GM12878 (cell line): Measurements from ENCODE around the gene AMT. TPM values are rescaled to one million over a fixed set of nuclear protein-coding genes. Genes with fewer than 3 reads are reported as not detected.
"Not testable (repeated sequence)": the region's sequence is repeated elsewhere in the genome, so short reads cannot be mapped to it uniquely, and the experiment has no call there.

ENCODE experiments used
- ATAC-seq: fragments of 200-7000 bp; cut with Tn5 transposase; 3 replicates; pipeline ENCODE4 v1.9.1; 2020; ENCODE audit warnings: mild to moderate bottlenecking, moderate library complexity
- BruUV-seq: library from RNA; stranded (reverse); fragments of 400-500 nt; replicated peaks from 2 replicates; lab custom pipeline; 2021; lab: Mats Ljungman, UMichigan
- CTCF ChIA-PET: fragments of 300-600 bp; sonication (Branson Sonifier 250); formaldehyde crosslinking; extraction: SDS; loops from one replicate; lab custom pipeline; 2021; ENCODE audit warnings: inconsistent platforms; lab: Yijun Ruan, JAX
- POLR2A ChIA-PET: fragments of 350-600 bp; formaldehyde crosslinking; extraction: SDS; loops from one replicate; lab custom pipeline; 2021; ENCODE audit warnings: inconsistent platforms; lab: Charles Lee
- RAD21 ChIA-PET: fragments of 300-600 bp; sonication (Branson Sonifier 250); formaldehyde crosslinking; loops from one replicate; lab custom pipeline; 2023; ENCODE audit warnings: antibody characterized with exemption; ENCODE audit not compliant: unreplicated experiment; lab: Charles Lee
- SMC1A ChIA-PET: fragments of 300-600 bp; sonication (Branson Sonifier 250); formaldehyde crosslinking; loops from one replicate; lab custom pipeline; 2023; ENCODE audit not compliant: unreplicated experiment, uncharacterized antibody; lab: Charles Lee
- DNase-seq: peaks from one replicate; pipeline ENCODE4 v3.0.0-alpha.2; 2011; ENCODE audit warnings: low read depth, low spot score
- FAIRE-seq: peaks from 3 replicates; lab custom pipeline; 2011; peaks lifted over from hg19 to GRCh38; lab: Jason Lieb, UNC
- H2AFZ ChIP-seq: 2 replicates; pipeline ENCODE4 v1.6.0; 2011; ENCODE audit warnings: low read depth, low read length, control low read depth; ENCODE audit not compliant: control insufficient read depth
- H3K27ac ChIP-seq: 2 replicates; pipeline ENCODE4 v1.5.1; 2011; ENCODE audit warnings: control low read depth; ENCODE audit not compliant: control insufficient read depth, insufficient read depth
- H3K27me3 ChIP-seq, 2 experiments: replicated peaks in 1 of 2; 2 replicates each; pipeline versions ENCODE4 v1.6.0 to v1.6.1; 2011; ENCODE audit warnings: low read length in 1 of 2; ENCODE audit not compliant: control insufficient read depth in 2 of 2, insufficient read depth in 2 of 2
- H3K36me3 ChIP-seq, 2 experiments: 2 replicates each; pipeline ENCODE4 v1.5.1; 2011; ENCODE audit warnings: low read length in 1 of 2; ENCODE audit not compliant: control insufficient read depth in 2 of 2, insufficient read depth in 2 of 2
- H3K4me1 ChIP-seq: 2 replicates; pipeline ENCODE4 v1.6.1; 2011; ENCODE audit warnings: mild to moderate bottlenecking, low read length, moderate library complexity, mixed read lengths; ENCODE audit not compliant: control insufficient read depth, insufficient read depth
- H3K4me2 ChIP-seq: 2 replicates; pipeline ENCODE4 v1.6.0; 2011; ENCODE audit warnings: control low read depth; ENCODE audit not compliant: control insufficient read depth, insufficient read depth
- H3K4me3 ChIP-seq: fragments of 200-600 bp; sonication (generic); 2 replicates; pipeline ENCODE4 v1.5.1; 2016
- H3K79me2 ChIP-seq: 2 replicates; pipeline ENCODE4 v1.6.0; 2011; ENCODE audit warnings: low read length; ENCODE audit not compliant: control insufficient read depth, insufficient read depth
- H3K9ac ChIP-seq: 2 replicates; pipeline ENCODE4 v1.8.0; 2011; ENCODE audit warnings: low read length, control low read depth, mixed read lengths; ENCODE audit not compliant: control insufficient read depth, insufficient read depth
- H3K9me3 ChIP-seq: replicated peaks from 3 replicates; pipeline ENCODE4 v1.5.1; 2011; ENCODE audit warnings: mild to moderate bottlenecking, low read length; ENCODE audit not compliant: control insufficient read depth, insufficient read depth
- H4K20me1 ChIP-seq: 2 replicates; pipeline ENCODE4 v1.6.0; 2011; ENCODE audit not compliant: control insufficient read depth, insufficient read depth
- CHD1 ChIP-seq: IDR thresholded peaks from 2 replicates; pipeline ENCODE4 v1.6.1; 2012; ENCODE audit warnings: low read depth, low read length, improper control_type of control experiment
- CREB1 ChIP-seq: IDR thresholded peaks from 2 replicates; pipeline ENCODE4 v1.6.1; 2012; ENCODE audit warnings: low read depth, mild to moderate bottlenecking, inconsistent platforms
- EGR1 ChIP-seq, 2 experiments: IDR thresholded peaks; 1 replicate in 1 of 2; 2 replicates in 1 of 2; pipeline ENCODE4 v1.6.1; 2011 to 2012; ENCODE audit warnings: low read depth in 2 of 2, low read length in 2 of 2, borderline replicate concordance in 1 of 2, mild to moderate bottlenecking in 1 of 2, moderate library complexity in 1 of 2
- NFXL1 ChIP-seq: fragments of 450-650 bp; IDR thresholded peaks from 2 replicates; pipeline ENCODE4 v1.6.1; 2017; ENCODE audit warnings: antibody characterized with exemption, mild to moderate bottlenecking, borderline replicate concordance
- RELA ChIP-seq: fragments of 450-650 bp; IDR thresholded peaks from 2 replicates; pipeline ENCODE4 v1.8.0; 2014; ENCODE audit warnings: borderline replicate concordance; ENCODE audit not compliant: partially characterized antibody
- SMAD5 ChIP-seq: IDR thresholded peaks from 2 replicates; pipeline ENCODE4 v1.6.1; 2016; ENCODE audit warnings: antibody characterized with exemption, low read depth
- YY1 ChIP-seq: IDR thresholded peaks from 2 replicates; pipeline ENCODE4 v1.6.1; 2011; ENCODE audit warnings: low read depth, mild to moderate bottlenecking, low read length
- ZNF384 ChIP-seq: IDR thresholded peaks from 2 replicates; pipeline ENCODE4 v1.6.1; 2012; ENCODE audit warnings: low read depth, mild to moderate bottlenecking, low read length, improper control_type of control experiment, borderline replicate concordance
- WGBS: methylation state at CpG from one replicate; pipeline ENCODE4 v1.1.6; 2016; ENCODE audit warnings: low lambda C conversion rate; ENCODE audit not compliant: insufficient replicate concordance, insufficient coverage; ENCODE audit errors: missing lambda C conversion rate; 5-methylcytosine and 5-hydroxymethylcytosine counted together
- in situ Hi-C: fragments of 300-500 bp; cut with MboI; formaldehyde crosslinking; loops from 9 replicates; pipeline ENCODE4 v1.14.3; 2018; ENCODE audit warnings: mixed read lengths
- intact Hi-C: fragments of 100-400 bp; cut with micrococcal nuclease; formaldehyde crosslinking; loops from one replicate; pipeline ENCODE4 v1.14.2; 2022; ENCODE audit not compliant: unreplicated experiment
- polyA plus RNA-seq, 11 experiments: library from polyadenylated mRNA; depleted of rRNA in 4 of 11; unstranded in 6 of 11; stranded (reverse) in 5 of 11; fragments of >200 nt; fragmentation: Nextera tagmentation in 4 of 11; fragmentation: Illumina TruSeq in 1 of 11; extraction: Ambion mirVana in 4 of 11; extraction: Trizol in 1 of 11; gene quantifications; 1 replicate in 1 of 11; 2 replicates in 10 of 11; pipeline versions ENCODE4 v1.2.1 to v1.2.3, GENCODE V29; 2011 to 2016; ENCODE audit warnings: inconsistent platforms in 2 of 11, missing spikeins in 2 of 11, low read depth in 1 of 11
- total RNA-seq, 4 experiments: library from RNA; depleted of rRNA in 3 of 4; stranded (reverse); fragments of >200 nt in 3 of 4; fragmentation: Illumina TruSeq in 1 of 4; extraction: Trizol in 1 of 4; gene quantifications; 2 replicates each; pipeline versions ENCODE4 v1.2.1 to v1.2.3, GENCODE V29; 2013 to 2021
- TF ChIP-seq, protein P1 (sequence below), 3 experiments: IDR thresholded peaks in 2 of 3; conservative IDR thresholded peaks in 1 of 3; 2 replicates each; pipeline ENCODE4 v1.5.1; 2011; ENCODE audit warnings: low read depth in 3 of 3, low read length in 3 of 3, mild to moderate bottlenecking in 3 of 3, control low read depth in 2 of 3, moderate library complexity in 2 of 3, inconsistent platforms in 1 of 3, mixed read lengths in 1 of 3; ENCODE audit not compliant: control insufficient read depth in 2 of 3, insufficient read depth in 1 of 3; ENCODE audit errors: extremely low read depth in 1 of 3

The AMT gene
- total and polyA plus RNA-seq, 10 of the 15 experiments (the other 5 are each of a cell fraction or from before 2014, with no cell fraction given) = 0.45 to 7.2 (median 2.6) TPM

DNA sequence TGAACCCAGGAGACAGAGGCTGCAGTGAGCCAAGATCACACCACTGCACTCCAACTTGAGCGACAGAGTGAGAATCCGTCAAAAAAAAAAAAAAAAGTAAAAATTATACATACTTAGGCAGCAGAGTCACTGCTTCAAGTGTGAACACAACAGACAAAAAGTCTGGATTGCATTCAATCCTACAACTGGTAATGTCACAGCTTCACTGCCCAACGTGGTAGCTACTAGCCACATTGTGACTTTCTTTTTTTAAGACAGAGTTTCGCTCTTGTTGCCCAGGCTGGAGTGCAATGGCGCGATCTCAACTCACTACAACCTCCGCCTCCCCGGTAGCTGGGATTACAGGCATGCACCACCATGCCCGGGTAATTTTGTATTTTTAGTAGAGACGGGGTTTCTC, 31.0 kb downstream of the AMT start:
- H3K27me3 ChIP-seq, H3K36me3 ChIP-seq, H3K9ac ChIP-seq, CTCF ChIA-PET, FAIRE-seq, BruUV-seq, H3K9me3 ChIP-seq, H4K20me1 ChIP-seq, intact Hi-C loops, H3K4me2 ChIP-seq, RAD21 ChIA-PET, DNase-seq, H3K4me1 ChIP-seq, SMC1A ChIA-PET, ATAC-seq, H2AFZ ChIP-seq, H3K27ac ChIP-seq, H3K4me3 ChIP-seq, in situ Hi-C loops: not testable (repeated sequence)
- H3K79me2 ChIP-seq = peaks cover 77% of the 10 kb centered on the region
- POLR2A ChIA-PET = interaction anchor here (0.5 to 1.3 kb wide), 4 partner anchors 10 to 888 kb away, joined by 3 to 5 read pairs (median 4); no protein-coding TSS in a partner anchor
- WGBS = 77% methylated on average over 10 of the region's 10 CpGs

- no peak for DNase-seq
- ATAC-seq = no peak
- Histone ChIP-seq H3K4me1 (peaks cover 6% of the 10 kb centered on the region), H3K27me3 (no peaks in the 10 kb centered on the region), H3K79me2 (peaks cover 80% of the 10 kb centered on the region), H3K4me3 (no peak overlapping the region), H3K4me2 (no peak overlapping the region), H3K9ac (no peak overlapping the region), H3K36me3 (peaks cover 4 to 6% of the 10 kb centered on the region in 2 experiments; a peak in 2 of 4 replicates), H4K20me1 (peaks cover 8% of the 10 kb centered on the region; the same call in 1 of the 2 replicates), H3K27ac (no peak overlapping the region)
- ChIA-PET SMC1A (interaction anchor here (1.1 to 2.5 kb wide), 6 partner anchors 10 to 49 kb away, joined by 3 to 5 read pairs (median 5); no protein-coding TSS in a partner anchor), CTCF (interaction anchor here (0.6 kb wide), 1 partner anchor 17 kb away, joined by 3 read pairs; no protein-coding TSS in a partner anchor), POLR2A (interaction anchor here (0.5 to 1.1 kb wide), 5 partner anchors 8 to 81 kb away, joined by 3 to 4 read pairs (median 3); partner anchors contain the start of genes DAG1 and RHOA), RAD21 (interaction anchor here (1.3 kb wide), 1 partner anchor 54 kb away, joined by 4 read pairs; no protein-coding TSS in a partner anchor)
- in situ Hi-C loops = no loop called here
- no peak for FAIRE-seq
- WGBS = 95% methylated on average over 5 of the region's 6 CpGs
- BruUV-seq = no TSS peak
- intact Hi-C loops = no loop called here
- TF ChIP-seq SMAD5 (no peak), CREB1 (no peak), YY1 (no peak), ZNF384 (no peak), EGR1 (IDR thresholded peaks at IDR 0.05; ENCODE audit: borderline replicate concordance in 1 of 2, low read depth in 2 of 2, low read length in 2 of 2) (no peak), CHD1 (no peak), RELA (no peak), NFXL1 (no peak)
- TF ChIP-seq, protein P1, sequence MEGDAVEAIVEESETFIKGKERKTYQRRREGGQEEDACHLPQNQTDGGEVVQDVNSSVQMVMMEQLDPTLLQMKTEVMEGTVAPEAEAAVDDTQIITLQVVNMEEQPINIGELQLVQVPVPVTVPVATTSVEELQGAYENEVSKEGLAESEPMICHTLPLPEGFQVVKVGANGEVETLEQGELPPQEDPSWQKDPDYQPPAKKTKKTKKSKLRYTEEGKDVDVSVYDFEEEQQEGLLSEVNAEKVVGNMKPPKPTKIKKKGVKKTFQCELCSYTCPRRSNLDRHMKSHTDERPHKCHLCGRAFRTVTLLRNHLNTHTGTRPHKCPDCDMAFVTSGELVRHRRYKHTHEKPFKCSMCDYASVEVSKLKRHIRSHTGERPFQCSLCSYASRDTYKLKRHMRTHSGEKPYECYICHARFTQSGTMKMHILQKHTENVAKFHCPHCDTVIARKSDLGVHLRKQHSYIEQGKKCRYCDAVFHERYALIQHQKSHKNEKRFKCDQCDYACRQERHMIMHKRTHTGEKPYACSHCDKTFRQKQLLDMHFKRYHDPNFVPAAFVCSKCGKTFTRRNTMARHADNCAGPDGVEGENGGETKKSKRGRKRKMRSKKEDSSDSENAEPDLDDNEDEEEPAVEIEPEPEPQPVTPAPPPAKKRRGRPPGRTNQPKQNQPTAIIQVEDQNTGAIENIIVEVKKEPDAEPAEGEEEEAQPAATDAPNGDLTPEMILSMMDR (IDR thresholded peaks at IDR 0.05 in 2 of 3, conservative IDR thresholded peaks at IDR 0.05 in 1 of 3; ENCODE audit: control insufficient read depth in 2 of 3, extremely low read depth in 1 of 3, insufficient read depth in 1 of 3, low read depth in 3 of 3, low read length in 3 of 3) = no peak
- TF ChIP-seq, all 136 proteins: peak for 0
- peaks cover 2% of the 10 kb centered on the region for H3K9me3 ChIP-seq
- no peak overlapping the region for H2AFZ ChIP-seq
These were observed 33.0 kb downstream of the AMT start for GRCh38 chr3:49389297-49389696.
